WERI-Rb-1 (cell line): ENCODE measurements around the gene RASEF.
A peak's percentile ranks its signal among the peaks of the same experiment; 100 is the strongest.

Experiments
- DNase-seq: peaks from one replicate; pipeline ENCODE4 v3.0.0-alpha.2; 2020
- H3K27ac ChIP-seq: fragments of 250-450 bp; sonication (Bioruptor Pico); 2 replicates; pipeline ENCODE4 v1.5.1; 2020; ENCODE audit warnings: mild to moderate bottlenecking, moderate library complexity
- H3K27me3 ChIP-seq: fragments of 250-450 bp; sonication (Bioruptor Pico); 2 replicates; pipeline ENCODE4 v1.5.1; 2021; ENCODE audit warnings: mild to moderate bottlenecking, low read depth, moderate library complexity; ENCODE audit not compliant: insufficient read depth, severe bottlenecking
- H3K36me3 ChIP-seq: fragments of 250-450 bp; sonication (Bioruptor Pico); 2 replicates; pipeline ENCODE4 v1.5.1; 2020; ENCODE audit warnings: mild to moderate bottlenecking, moderate library complexity
- H3K4me3 ChIP-seq: 2 replicates; pipeline ENCODE4 v1.5.1; 2011; ENCODE audit warnings: low read depth, mild to moderate bottlenecking, control low read depth, low read length
- H3K9me3 ChIP-seq: fragments of 250-450 bp; sonication (Bioruptor Pico); 2 replicates; pipeline ENCODE4 v1.5.1; 2021; ENCODE audit warnings: mild to moderate bottlenecking, moderate library complexity; ENCODE audit not compliant: severe bottlenecking
- TF ChIP-seq, protein P1 (sequence below): IDR thresholded peaks from 2 replicates; pipeline ENCODE4 v1.5.1; 2011; ENCODE audit warnings: low read depth, mild to moderate bottlenecking, control low read depth, inconsistent platforms, low read length

Gene RASEF

DNA sequence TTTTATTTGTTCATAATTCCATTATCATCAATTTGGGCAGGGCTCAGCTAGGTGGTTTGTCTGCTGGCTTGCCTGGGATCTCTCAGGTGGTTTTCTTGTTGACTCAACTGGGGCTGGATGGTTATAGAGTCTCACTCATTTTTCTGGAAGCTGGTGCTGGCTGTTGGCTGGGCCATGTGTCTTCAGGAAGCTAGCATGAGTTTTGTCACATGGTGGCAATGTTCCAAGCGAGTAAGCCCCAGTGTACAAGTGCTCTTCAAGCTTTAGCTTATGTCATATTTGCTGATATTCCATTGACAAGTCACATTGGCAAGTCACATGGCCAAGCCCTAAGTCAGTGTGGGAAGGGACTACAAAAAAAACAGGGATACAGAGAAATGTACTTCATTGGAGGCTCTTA lies 2.3 kb upstream of the RASEF start:
- Histone ChIP-seq H3K27me3 (no peaks in the 10 kb centered on the region), H3K36me3 (no peaks in the 10 kb centered on the region), H3K27ac (no peak overlapping the region), H3K9me3 (no peaks in the 10 kb centered on the region), H3K4me3 (no peak overlapping the region)
- TF ChIP-seq, protein P1, sequence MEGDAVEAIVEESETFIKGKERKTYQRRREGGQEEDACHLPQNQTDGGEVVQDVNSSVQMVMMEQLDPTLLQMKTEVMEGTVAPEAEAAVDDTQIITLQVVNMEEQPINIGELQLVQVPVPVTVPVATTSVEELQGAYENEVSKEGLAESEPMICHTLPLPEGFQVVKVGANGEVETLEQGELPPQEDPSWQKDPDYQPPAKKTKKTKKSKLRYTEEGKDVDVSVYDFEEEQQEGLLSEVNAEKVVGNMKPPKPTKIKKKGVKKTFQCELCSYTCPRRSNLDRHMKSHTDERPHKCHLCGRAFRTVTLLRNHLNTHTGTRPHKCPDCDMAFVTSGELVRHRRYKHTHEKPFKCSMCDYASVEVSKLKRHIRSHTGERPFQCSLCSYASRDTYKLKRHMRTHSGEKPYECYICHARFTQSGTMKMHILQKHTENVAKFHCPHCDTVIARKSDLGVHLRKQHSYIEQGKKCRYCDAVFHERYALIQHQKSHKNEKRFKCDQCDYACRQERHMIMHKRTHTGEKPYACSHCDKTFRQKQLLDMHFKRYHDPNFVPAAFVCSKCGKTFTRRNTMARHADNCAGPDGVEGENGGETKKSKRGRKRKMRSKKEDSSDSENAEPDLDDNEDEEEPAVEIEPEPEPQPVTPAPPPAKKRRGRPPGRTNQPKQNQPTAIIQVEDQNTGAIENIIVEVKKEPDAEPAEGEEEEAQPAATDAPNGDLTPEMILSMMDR, result no peak
- no peak for DNase-seq

DNA sequence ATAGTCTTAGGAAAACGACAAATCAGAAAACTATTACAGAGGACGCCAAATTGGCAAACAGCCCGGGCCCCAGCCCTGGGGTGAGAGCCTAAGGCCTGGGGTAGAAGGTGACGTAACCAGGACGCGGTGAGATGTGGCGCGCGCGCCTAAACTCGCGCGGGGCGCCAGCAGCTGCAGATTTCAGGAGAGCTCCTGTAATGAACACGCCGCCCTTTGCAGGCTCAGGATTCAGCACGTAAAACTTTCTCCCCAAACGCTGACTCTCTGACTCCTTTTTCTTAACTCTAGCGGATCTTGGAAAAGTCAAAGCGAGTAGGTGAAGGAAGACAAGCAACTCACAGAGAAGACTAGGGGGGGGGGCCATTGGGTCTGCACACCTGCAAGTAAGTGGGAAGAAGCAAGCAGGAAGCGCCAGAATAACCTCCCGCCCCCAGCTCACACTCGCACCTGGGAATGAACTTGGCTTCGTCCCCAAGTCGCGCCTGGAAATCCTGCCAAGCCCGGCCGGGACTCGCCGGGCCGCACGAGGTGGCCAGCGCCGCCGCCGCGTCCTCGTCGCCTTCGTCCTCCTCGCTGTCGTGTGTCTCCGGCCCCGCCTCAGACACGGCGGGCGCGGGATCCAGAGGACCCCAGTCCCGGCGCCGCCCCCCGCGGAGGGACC lies 822 bp downstream of the RASEF start:
- Histone ChIP-seq H3K9me3 (no peaks in the 10 kb centered on the region), H3K27me3 (no peaks in the 10 kb centered on the region), H3K4me3 (peak overlapping the region; percentile 73), H3K36me3 (no peaks in the 10 kb centered on the region), H3K27ac (no peak overlapping the region)
- DNase-seq, result no peak
- TF ChIP-seq, protein P1, result no peak

DNA sequence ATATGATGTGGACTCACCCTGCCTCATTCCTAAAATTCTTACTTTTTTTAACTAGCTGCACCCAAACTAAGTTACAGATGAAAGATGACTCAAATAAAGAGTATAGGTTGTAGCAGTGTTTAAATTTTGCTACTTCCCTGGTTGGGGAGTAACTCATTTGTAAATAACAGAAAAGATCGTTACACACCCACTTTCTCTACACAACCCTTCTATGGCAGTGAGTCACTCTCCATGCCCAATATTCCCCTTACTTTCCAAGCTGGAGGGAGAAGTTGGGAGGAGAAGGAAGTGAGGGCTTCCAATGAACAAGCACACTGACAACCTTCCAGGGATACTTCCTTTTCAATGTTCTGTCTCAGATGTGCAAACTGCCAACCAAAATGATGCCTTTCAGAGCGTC lies 1.9 kb downstream of the RASEF start:
- no peaks in the 10 kb centered on the region for H3K36me3 ChIP-seq
- DNase-seq, result no peak
- no peaks in the 10 kb centered on the region for H3K9me3 ChIP-seq
- H3K4me3 ChIP-seq, result no peak overlapping the region
- H3K27me3 ChIP-seq, result no peaks in the 10 kb centered on the region
- TF ChIP-seq, protein P1, result no peak
- H3K27ac ChIP-seq, result no peak overlapping the region

DNA sequence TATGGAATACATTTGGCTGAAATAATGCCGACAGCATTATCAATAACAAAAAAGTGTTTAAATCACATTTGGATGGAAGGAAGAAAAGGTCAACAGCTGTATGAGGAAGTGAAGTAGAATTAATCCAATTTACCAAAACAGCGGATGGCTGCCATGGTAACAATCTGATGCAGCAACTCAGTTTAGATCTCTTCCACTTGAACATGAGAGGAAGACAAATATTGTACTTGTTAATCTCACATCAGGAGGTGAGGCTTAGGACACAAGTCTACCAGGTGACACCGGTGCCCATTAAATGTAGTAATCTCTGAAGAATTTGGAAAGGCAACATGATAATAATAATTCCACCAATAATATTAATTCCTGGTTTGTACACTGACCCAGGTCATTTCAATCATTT lies 2.4 kb downstream of the RASEF start:
- Histone ChIP-seq H3K27me3 (no peaks in the 10 kb centered on the region), H3K36me3 (no peaks in the 10 kb centered on the region), H3K9me3 (no peaks in the 10 kb centered on the region), H3K4me3 (no peak overlapping the region), H3K27ac (no peak overlapping the region)
- TF ChIP-seq, protein P1, result no peak
- no peak for DNase-seq

DNA sequence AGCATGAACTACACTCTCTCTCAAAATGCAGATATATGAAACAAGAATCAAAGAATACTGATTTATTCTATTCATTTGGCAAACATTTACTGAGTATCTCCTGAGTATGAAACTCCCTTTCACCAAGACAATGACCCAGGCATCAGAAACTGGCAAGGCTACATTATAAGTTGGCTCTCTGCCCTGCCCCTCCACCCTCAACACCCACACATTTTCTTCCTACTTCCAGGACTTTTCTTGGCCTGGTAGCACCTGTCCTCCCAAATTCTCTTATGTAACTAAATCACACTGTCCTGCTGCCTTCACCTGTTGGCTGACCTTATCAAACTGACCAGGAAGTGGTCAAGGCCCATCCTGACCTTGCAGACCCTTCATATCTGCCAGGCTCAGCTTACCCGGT lies 3.5 kb downstream of the RASEF start:
- Histone ChIP-seq H3K27me3 (no peaks in the 10 kb centered on the region), H3K36me3 (no peaks in the 10 kb centered on the region)

DNA sequence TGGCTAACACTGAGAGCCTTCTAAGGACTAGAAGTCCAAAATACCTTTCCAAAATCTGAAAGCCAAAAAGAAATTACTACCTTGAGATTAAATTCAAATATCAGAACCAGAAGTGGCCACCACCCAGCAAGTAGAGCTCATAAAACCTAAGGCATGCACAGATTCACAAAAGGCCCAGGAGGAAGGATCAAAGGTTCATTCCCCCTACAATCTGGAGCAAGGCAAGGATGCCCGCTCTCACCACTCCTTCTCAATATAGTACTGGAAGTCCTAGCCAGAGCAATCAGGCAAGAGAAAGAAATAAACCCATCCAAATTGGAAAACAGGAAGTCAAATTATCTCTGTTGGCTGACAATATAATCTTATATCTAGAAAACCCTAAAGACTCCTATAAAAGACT lies 6.0 kb downstream of the RASEF start:
- Histone ChIP-seq H3K27ac (no peak overlapping the region), H3K4me3 (no peak overlapping the region), H3K36me3 (no peaks in the 10 kb centered on the region), H3K9me3 (no peaks in the 10 kb centered on the region), H3K27me3 (no peaks in the 10 kb centered on the region)
- TF ChIP-seq, protein P1, result no peak
- no peak for DNase-seq

More for the DNA sequence above, 3.5 kb downstream of the RASEF start:
- Histone ChIP-seq H3K27ac (no peak overlapping the region), H3K4me3 (no peak overlapping the region), H3K9me3 (no peaks in the 10 kb centered on the region)
- DNase-seq, result no peak
- TF ChIP-seq, protein P1, result no peak
